Spinal cord (tissue), 10 donors: ENCODE results near the gene FNIP1. TPM values are rescaled to one million over a fixed set of nuclear protein-coding genes. Genes with fewer than 3 reads are reported as not detected.

ENCODE experiments used
- DNase-seq, 6 donors: peaks; one replicate each; pipeline versions ENCODE4 v3.0.0 to v3.0.0-alpha.2; 2013 to 2015; ENCODE audit warnings: low spot score in 6 of 6, low read depth in 4 of 6
- H3K27ac ChIP-seq: one replicate; pipeline ENCODE4 v1.5.1; 2013; ENCODE audit warnings: low read depth, low read length, control low read depth
- H3K27me3 ChIP-seq: one replicate; pipeline ENCODE4 v1.6.1; 2013; ENCODE audit warnings: low read length; ENCODE audit not compliant: control insufficient read depth, insufficient read depth
- H3K36me3 ChIP-seq: one replicate; pipeline ENCODE4 v1.6.1; 2013; ENCODE audit warnings: low read length; ENCODE audit not compliant: control insufficient read depth, insufficient read depth
- H3K4me1 ChIP-seq: one replicate; pipeline ENCODE4 v1.6.1; 2013; ENCODE audit warnings: low read length; ENCODE audit not compliant: control insufficient read depth, insufficient read depth
- H3K4me3 ChIP-seq: one replicate; pipeline ENCODE4 v1.5.1; 2013; ENCODE audit warnings: low read depth, low read length, control low read depth
- H3K9me3 ChIP-seq: one replicate; pipeline ENCODE4 v1.6.1; 2013; ENCODE audit warnings: low read length; ENCODE audit not compliant: control insufficient read depth, insufficient read depth
- WGBS: methylation state at CpG from one replicate; pipeline ENCODE4 v1.1.5; 2013; ENCODE audit warnings: missing lambda C conversion rate; ENCODE audit not compliant: insufficient coverage; 5-methylcytosine and 5-hydroxymethylcytosine counted together
- polyA plus RNA-seq, 2 donors: library from polyadenylated mRNA; unstranded; fragments of 120-200 nt; gene quantifications; one replicate each; pipeline ENCODE4 v1.2.1, GENCODE V29; 2013; ENCODE audit not compliant: insufficient read length in 2 of 2
- total RNA-seq, 2 donors: library from RNA; depleted of rRNA in 1 of 2; stranded (reverse); fragments of 120-200 nt in 1 of 2; fragments of >200 nt in 1 of 2; gene quantifications; one replicate each; pipeline versions ENCODE4 v1.2.3 to v1.2.4, GENCODE V29; 2013 to 2014
- donor health status: healthy.

The FNIP1 gene
- total and polyA plus RNA-seq, 4 donors, result 17.8 to 62.7 (median 26.3) TPM

GRCh38 chr5:131659841-131660240, 137.0 kb downstream of the FNIP1 start:
- peaks cover 31% of the 10 kb centered on the region for H3K36me3 ChIP-seq
- 94% methylated on average over 3 of the region's 9 CpGs for WGBS

GRCh38 chr5:131659290-131659689, 137.5 kb downstream of the FNIP1 start:
- Histone ChIP-seq H3K9me3 (no peaks in the 10 kb centered on the region), H3K36me3 (peaks cover 31% of the 10 kb centered on the region)
- WGBS, result 98% methylated on average over 13 of the region's 13 CpGs

More at GRCh38 chr5:131659841-131660240, 137.0 kb downstream of the FNIP1 start:
- no peak overlapping the region for H3K4me3 ChIP-seq
- H3K4me1 ChIP-seq, result no peaks in the 10 kb centered on the region
- DNase-seq, result no peak
- H3K27ac ChIP-seq, result no peak overlapping the region
- H3K27me3 ChIP-seq, result no peaks in the 10 kb centered on the region
- H3K9me3 ChIP-seq, result no peaks in the 10 kb centered on the region

GRCh38 chr5:131654776-131655175, 142.0 kb downstream of the FNIP1 start:
- DNase-seq, result no peak
- H3K9me3 ChIP-seq, result no peaks in the 10 kb centered on the region
- no peak overlapping the region for H3K27ac ChIP-seq
- H3K4me1 ChIP-seq, result no peaks in the 10 kb centered on the region
- H3K36me3 ChIP-seq, result peaks cover 28% of the 10 kb centered on the region
- WGBS, result no CpG with 5 or more reads among the region's 2 CpGs
- no peak overlapping the region for H3K4me3 ChIP-seq
- H3K27me3 ChIP-seq, result no peaks in the 10 kb centered on the region

More at GRCh38 chr5:131659290-131659689, 137.5 kb downstream of the FNIP1 start:
- Histone ChIP-seq H3K27me3 (no peaks in the 10 kb centered on the region), H3K27ac (no peak overlapping the region), H3K4me3 (no peak overlapping the region), H3K4me1 (no peaks in the 10 kb centered on the region)
- no peak for DNase-seq

GRCh38 chr5:131654309-131654708, 142.5 kb downstream of the FNIP1 start:
- H3K4me3 ChIP-seq, result no peak overlapping the region
- H3K4me1 ChIP-seq, result no peaks in the 10 kb centered on the region
- peaks cover 23% of the 10 kb centered on the region for H3K36me3 ChIP-seq
- no peaks in the 10 kb centered on the region for H3K9me3 ChIP-seq
- H3K27me3 ChIP-seq, result no peaks in the 10 kb centered on the region
- DNase-seq, result no peak
- H3K27ac ChIP-seq, result no peak overlapping the region
- WGBS, result 87% methylated on average over 2 of the region's 2 CpGs

GRCh38 chr5:131649161-131649560, 147.7 kb downstream of the FNIP1 start:
- no CpG with 5 or more reads among the region's 3 CpGs for WGBS
- no peak overlapping the region for H3K27ac ChIP-seq
- H3K4me3 ChIP-seq, result no peak overlapping the region
- H3K9me3 ChIP-seq, result no peaks in the 10 kb centered on the region
- H3K27me3 ChIP-seq, result no peaks in the 10 kb centered on the region
- peaks cover 23% of the 10 kb centered on the region for H3K36me3 ChIP-seq
- H3K4me1 ChIP-seq, result no peaks in the 10 kb centered on the region
- no peak for DNase-seq

- H3K27me3 ChIP-seq, result no peaks in the 10 kb centered on the region
- H3K4me3 ChIP-seq, result no peak overlapping the region
- no peak for DNase-seq
- H3K4me1 ChIP-seq, result no peaks in the 10 kb centered on the region
- peaks cover 13% of the 10 kb centered on the region for H3K36me3 ChIP-seq
- no peaks in the 10 kb centered on the region for H3K9me3 ChIP-seq
- H3K27ac ChIP-seq, result no peak overlapping the region
- WGBS, result 98% methylated on average over 6 of the region's 10 CpGs
These were observed 149.6 kb downstream of the FNIP1 start for GRCh38 chr5:131647048-131647769.

GRCh38 chr5:131644822-131645221, 152.0 kb downstream of the FNIP1 start:
- no peak overlapping the region for H3K4me3 ChIP-seq
- no peak for DNase-seq
- H3K36me3 ChIP-seq, result peaks cover 5% of the 10 kb centered on the region
- WGBS, result no CpG with 5 or more reads among the region's 7 CpGs
- H3K27ac ChIP-seq, result no peak overlapping the region
- H3K27me3 ChIP-seq, result no peaks in the 10 kb centered on the region
- no peaks in the 10 kb centered on the region for H3K4me1 ChIP-seq
- no peaks in the 10 kb centered on the region for H3K9me3 ChIP-seq

- Histone ChIP-seq H3K27ac (no peak overlapping the region), H3K4me3 (no peak overlapping the region), H3K36me3 (peaks cover 5% of the 10 kb centered on the region), H3K4me1 (no peaks in the 10 kb centered on the region), H3K9me3 (no peaks in the 10 kb centered on the region), H3K27me3 (no peaks in the 10 kb centered on the region)
- DNase-seq, result no peak
- WGBS, result no CpG with 5 or more reads among the region's 1 CpG
These were observed 152.4 kb downstream of the FNIP1 start for GRCh38 chr5:131644370-131644769.

- H3K27ac ChIP-seq, result no peak overlapping the region
- no peaks in the 10 kb centered on the region for H3K4me1 ChIP-seq
- no peaks in the 10 kb centered on the region for H3K27me3 ChIP-seq
- DNase-seq, result no peak
- no peaks in the 10 kb centered on the region for H3K9me3 ChIP-seq
- peaks cover 3% of the 10 kb centered on the region for H3K36me3 ChIP-seq
- H3K4me3 ChIP-seq, result no peak overlapping the region
- no CpG with 5 or more reads among the region's 1 CpG for WGBS
These were observed 155.3 kb downstream of the FNIP1 start for GRCh38 chr5:131641494-131641893.
